PFSK-1 (cell line): Measurements from ENCODE around the gene DNAJC10.

Source experiments
- FOXP2 ChIP-seq: optimal IDR thresholded peaks from 2 replicates; pipeline ENCODE3; 2011; ENCODE audit warnings: borderline replicate concordance, control low read depth, inconsistent platforms; ENCODE audit not compliant: insufficient read depth; ENCODE audit errors: extremely low read length, extremely low read depth
- POLR2AphosphoS5 ChIP-seq: IDR thresholded peaks from 2 replicates; pipeline ENCODE4 v1.6.1; 2012; ENCODE audit warnings: low read depth, mild to moderate bottlenecking, control low read depth, low read length, moderate library complexity
- SIN3A ChIP-seq: IDR thresholded peaks from 2 replicates; pipeline ENCODE4 v1.6.1; 2012; ENCODE audit warnings: mild to moderate bottlenecking, low read length, moderate library complexity, borderline replicate concordance; ENCODE audit not compliant: insufficient read depth
- TAF1 ChIP-seq: IDR thresholded peaks from 2 replicates; pipeline ENCODE4 v1.6.1; 2012; ENCODE audit warnings: low read length, control low read depth, borderline replicate concordance; ENCODE audit not compliant: insufficient read depth
- TF ChIP-seq, protein P1 (sequence below), 2 experiments: IDR thresholded peaks; 2 replicates each; pipeline versions ENCODE4 v1.6.1 to v1.8.0; 2011 to 2012; ENCODE audit warnings: low read depth in 2 of 2, low read length in 2 of 2, control low read depth in 1 of 2, inconsistent platforms in 1 of 2, mild to moderate bottlenecking in 1 of 2, moderate library complexity in 1 of 2; ENCODE audit not compliant: insufficient read depth in 1 of 2

Gene DNAJC10

GRCh38 chr2:182763311-182763912, 47.4 kb downstream of the DNAJC10 start:
- TF ChIP-seq POLR2AphosphoS5 (no peak), TAF1 (no peak), FOXP2 (no peak), SIN3A (no peak)
- TF ChIP-seq, protein P1, sequence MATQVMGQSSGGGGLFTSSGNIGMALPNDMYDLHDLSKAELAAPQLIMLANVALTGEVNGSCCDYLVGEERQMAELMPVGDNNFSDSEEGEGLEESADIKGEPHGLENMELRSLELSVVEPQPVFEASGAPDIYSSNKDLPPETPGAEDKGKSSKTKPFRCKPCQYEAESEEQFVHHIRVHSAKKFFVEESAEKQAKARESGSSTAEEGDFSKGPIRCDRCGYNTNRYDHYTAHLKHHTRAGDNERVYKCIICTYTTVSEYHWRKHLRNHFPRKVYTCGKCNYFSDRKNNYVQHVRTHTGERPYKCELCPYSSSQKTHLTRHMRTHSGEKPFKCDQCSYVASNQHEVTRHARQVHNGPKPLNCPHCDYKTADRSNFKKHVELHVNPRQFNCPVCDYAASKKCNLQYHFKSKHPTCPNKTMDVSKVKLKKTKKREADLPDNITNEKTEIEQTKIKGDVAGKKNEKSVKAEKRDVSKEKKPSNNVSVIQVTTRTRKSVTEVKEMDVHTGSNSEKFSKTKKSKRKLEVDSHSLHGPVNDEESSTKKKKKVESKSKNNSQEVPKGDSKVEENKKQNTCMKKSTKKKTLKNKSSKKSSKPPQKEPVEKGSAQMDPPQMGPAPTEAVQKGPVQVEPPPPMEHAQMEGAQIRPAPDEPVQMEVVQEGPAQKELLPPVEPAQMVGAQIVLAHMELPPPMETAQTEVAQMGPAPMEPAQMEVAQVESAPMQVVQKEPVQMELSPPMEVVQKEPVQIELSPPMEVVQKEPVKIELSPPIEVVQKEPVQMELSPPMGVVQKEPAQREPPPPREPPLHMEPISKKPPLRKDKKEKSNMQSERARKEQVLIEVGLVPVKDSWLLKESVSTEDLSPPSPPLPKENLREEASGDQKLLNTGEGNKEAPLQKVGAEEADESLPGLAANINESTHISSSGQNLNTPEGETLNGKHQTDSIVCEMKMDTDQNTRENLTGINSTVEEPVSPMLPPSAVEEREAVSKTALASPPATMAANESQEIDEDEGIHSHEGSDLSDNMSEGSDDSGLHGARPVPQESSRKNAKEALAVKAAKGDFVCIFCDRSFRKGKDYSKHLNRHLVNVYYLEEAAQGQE (IDR thresholded peaks at IDR 0.05; ENCODE audit: insufficient read depth in 1 of 2, low read depth in 2 of 2, low read length in 2 of 2): no peak

DNA sequence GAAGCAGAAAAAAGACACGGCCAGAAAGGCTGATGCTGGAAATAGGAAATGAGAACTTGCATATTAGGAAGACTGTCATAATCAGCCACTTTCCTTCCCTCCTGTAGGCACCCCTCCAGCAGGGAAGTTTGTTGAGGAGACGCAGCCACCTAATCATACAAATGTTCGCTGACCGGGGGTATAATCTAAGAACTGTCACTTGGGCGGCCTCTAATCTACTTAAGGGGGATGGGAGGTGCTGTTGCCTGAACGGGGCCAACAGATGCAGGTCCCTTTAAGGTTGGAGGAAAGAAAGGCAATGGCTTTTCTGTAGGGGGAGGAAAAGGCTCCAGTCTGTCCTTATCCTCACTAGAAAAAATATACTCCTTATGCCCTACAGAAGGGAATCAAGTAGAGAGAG, 50.6 kb downstream of the DNAJC10 start:
- TF ChIP-seq, protein P1 (IDR thresholded peaks at IDR 0.05; ENCODE audit: insufficient read depth in 1 of 2, low read depth in 2 of 2, low read length in 2 of 2): no peak
- TF ChIP-seq TAF1 (no peak), POLR2AphosphoS5 (no peak), SIN3A (no peak), FOXP2 (no peak)

DNA sequence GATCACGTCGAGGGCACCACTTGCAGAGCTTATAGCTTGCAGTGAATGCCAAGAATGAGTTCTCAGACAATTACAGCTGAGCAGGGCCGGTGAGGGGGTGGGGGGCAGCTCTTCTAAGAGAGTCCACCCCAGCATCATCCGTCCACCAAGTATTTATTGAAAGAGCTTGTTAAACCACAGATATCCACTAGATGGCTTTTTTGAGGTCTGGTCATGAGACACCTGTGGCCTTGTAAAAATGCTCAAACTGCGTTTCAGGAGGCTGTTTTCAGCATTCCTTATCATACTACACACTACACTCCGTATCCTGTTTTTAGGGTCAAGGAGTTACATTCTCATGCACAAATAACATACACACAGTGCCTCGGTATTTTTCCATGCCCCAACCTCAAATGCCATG, 51.5 kb downstream of the DNAJC10 start:
- no peak for TF ChIP-seq TAF1
- TF ChIP-seq, protein P1 (IDR thresholded peaks at IDR 0.05; ENCODE audit: insufficient read depth in 1 of 2, low read depth in 2 of 2, low read length in 2 of 2): no peak
- no peak for TF ChIP-seq POLR2AphosphoS5
- TF ChIP-seq FOXP2: no peak
- TF ChIP-seq SIN3A: no peak

GRCh38 chr2:182779323-182779722, 63.3 kb downstream of the DNAJC10 start:
- TF ChIP-seq POLR2AphosphoS5: no peak

GRCh38 chr2:182784058-182784706, 68.1 kb downstream of the DNAJC10 start:
- TF ChIP-seq TAF1 (no peak), POLR2AphosphoS5 (no peak), SIN3A (no peak)
- TF ChIP-seq, protein P1 (IDR thresholded peaks at IDR 0.05; ENCODE audit: insufficient read depth in 1 of 2, low read depth in 2 of 2, low read length in 2 of 2): no peak
